OCI-LY3 (cell line): ENCODE results near the gene CYP4F11.

Experiments used
- EZH2phosphoT487 ChIP-seq: fragments of 200-600 bp; shearing (Covaris generic); IDR thresholded peaks from 2 replicates; pipeline ENCODE4 v1.6.1; 2018; ENCODE audit warnings: antibody characterized with exemption, mixed run types, low read depth
- TF ChIP-seq, protein P1 (sequence below): fragments of 200-600, 300-600 bp; sonication (generic); IDR thresholded peaks from 2 replicates; pipeline ENCODE4 v1.5.1; 2014; ENCODE audit warnings: antibody characterized with exemption, low read length, low read depth

DNA sequence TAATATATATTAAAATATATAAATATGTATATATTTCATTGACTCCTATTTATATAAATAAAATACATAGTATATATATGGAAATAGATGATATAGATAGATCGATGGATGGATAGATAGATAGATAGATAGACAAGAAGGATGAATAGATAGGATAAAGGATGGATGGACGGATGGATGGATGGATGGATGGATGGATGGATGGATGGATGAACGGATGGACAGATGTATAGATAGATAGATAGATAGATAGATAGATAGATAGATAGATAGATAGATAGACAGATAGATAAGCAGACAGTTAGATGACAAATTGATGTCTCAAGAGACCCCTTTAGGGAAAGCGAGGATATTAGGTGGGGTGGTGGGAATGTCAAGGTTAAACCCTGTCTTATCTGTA is 15.1 kb downstream of the CYP4F11 start:
- TF ChIP-seq, protein P1, sequence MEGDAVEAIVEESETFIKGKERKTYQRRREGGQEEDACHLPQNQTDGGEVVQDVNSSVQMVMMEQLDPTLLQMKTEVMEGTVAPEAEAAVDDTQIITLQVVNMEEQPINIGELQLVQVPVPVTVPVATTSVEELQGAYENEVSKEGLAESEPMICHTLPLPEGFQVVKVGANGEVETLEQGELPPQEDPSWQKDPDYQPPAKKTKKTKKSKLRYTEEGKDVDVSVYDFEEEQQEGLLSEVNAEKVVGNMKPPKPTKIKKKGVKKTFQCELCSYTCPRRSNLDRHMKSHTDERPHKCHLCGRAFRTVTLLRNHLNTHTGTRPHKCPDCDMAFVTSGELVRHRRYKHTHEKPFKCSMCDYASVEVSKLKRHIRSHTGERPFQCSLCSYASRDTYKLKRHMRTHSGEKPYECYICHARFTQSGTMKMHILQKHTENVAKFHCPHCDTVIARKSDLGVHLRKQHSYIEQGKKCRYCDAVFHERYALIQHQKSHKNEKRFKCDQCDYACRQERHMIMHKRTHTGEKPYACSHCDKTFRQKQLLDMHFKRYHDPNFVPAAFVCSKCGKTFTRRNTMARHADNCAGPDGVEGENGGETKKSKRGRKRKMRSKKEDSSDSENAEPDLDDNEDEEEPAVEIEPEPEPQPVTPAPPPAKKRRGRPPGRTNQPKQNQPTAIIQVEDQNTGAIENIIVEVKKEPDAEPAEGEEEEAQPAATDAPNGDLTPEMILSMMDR, result no peak
- TF ChIP-seq EZH2phosphoT487, result no peak
